ENCODE results near the gene SIGLEC9. TPM values are rescaled to one million over a fixed set of nuclear protein-coding genes. Genes with fewer than 3 reads are reported as not detected.

The SIGLEC9 gene
- total and polyA plus RNA-seq, 8 donors: 0.63 to 46.5 (median 1.4) TPM

- H3K27ac ChIP-seq: no peak overlapping the region
- H3K27me3 ChIP-seq: peaks cover 0 to 28% of the 10 kb centered on the region in 2 donors
- H3K4me1 ChIP-seq: no peaks in the 10 kb centered on the region
- intact Hi-C loops (cut with DNase I): no loop called here
- ATAC-seq (no peak), DNase-seq (no peak)
- no peak overlapping the region for H3K4me3 ChIP-seq
- TF ChIP-seq, protein P1, sequence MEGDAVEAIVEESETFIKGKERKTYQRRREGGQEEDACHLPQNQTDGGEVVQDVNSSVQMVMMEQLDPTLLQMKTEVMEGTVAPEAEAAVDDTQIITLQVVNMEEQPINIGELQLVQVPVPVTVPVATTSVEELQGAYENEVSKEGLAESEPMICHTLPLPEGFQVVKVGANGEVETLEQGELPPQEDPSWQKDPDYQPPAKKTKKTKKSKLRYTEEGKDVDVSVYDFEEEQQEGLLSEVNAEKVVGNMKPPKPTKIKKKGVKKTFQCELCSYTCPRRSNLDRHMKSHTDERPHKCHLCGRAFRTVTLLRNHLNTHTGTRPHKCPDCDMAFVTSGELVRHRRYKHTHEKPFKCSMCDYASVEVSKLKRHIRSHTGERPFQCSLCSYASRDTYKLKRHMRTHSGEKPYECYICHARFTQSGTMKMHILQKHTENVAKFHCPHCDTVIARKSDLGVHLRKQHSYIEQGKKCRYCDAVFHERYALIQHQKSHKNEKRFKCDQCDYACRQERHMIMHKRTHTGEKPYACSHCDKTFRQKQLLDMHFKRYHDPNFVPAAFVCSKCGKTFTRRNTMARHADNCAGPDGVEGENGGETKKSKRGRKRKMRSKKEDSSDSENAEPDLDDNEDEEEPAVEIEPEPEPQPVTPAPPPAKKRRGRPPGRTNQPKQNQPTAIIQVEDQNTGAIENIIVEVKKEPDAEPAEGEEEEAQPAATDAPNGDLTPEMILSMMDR (IDR thresholded peaks at IDR 0.05): no peak
- H3K36me3 ChIP-seq: no peaks in the 10 kb centered on the region
- H3K9me3 ChIP-seq: no peaks in the 10 kb centered on the region
These were observed 40.9 kb upstream of the SIGLEC9 start for GRCh38 chr19:51083783-51084182.

DNA sequence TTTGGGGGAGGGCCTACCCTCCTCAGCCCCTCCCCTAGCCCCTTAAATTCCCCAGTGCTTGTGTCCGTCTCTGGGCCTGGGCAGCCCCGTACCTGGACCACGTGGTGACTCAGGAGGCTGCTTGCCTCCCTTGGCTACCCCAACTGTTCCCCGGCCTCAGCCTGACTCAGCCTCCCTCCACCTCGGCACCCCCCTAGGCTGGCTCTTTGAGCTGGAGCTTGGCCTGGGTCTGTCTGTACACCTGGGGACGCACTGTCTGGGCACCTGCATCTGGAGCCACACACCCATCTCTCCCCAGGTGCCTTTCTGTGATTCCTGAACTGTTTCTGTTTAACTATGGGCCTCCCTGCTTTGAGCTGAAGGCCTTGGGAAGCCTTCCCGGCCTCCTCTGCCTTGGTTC lies 40.2 kb upstream of the SIGLEC9 start:
- no peaks in the 10 kb centered on the region for H3K4me1 ChIP-seq
- no peak overlapping the region for H3K4me3 ChIP-seq
- DNase-seq (no peak), ATAC-seq (no peak)
- H3K36me3 ChIP-seq: no peaks in the 10 kb centered on the region
- no peaks in the 10 kb centered on the region for H3K9me3 ChIP-seq
- H3K27me3 ChIP-seq: peaks cover 0 to 23% of the 10 kb centered on the region in 2 donors
- no peak overlapping the region for H3K27ac ChIP-seq
- intact Hi-C loops (cut with DNase I): no loop called here
- TF ChIP-seq, protein P1 (IDR thresholded peaks at IDR 0.05): no peak

DNA sequence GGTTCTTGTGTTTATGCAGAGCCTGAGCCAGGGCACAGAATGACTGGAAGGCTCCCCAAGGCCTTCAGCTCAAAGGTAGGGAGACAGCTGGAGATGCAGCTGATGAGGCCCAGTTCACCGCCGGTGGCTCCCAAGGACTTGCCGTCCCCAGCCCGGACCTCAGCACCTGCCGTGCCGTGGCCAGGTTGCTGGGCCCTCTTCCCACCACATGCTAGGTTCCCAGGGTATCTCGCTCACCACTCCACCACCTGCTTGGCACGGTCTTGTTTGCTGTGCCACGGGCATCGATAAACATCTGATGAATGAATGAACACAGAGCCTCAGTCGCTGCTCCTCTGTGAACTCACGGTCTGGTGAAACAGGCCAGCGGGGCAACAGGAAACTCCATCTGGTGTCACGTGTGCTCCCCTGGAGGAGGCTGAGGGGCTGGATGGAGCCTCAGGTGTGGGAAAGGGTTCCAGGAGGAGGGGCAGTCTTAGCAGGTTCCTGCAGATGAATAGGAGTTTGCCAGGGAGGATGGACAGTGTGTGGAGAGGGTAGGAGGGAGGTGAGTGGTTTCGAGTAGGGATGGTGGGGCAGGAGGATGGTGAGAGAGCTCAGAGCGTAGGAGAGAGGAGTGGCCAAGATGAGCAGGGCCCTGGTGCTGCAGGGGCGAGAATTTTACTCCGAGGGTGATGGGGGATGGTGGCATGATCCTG lies 38.4 kb upstream of the SIGLEC9 start:
- Histone ChIP-seq H3K9me3 (no peaks in the 10 kb centered on the region), H3K27me3 (peaks cover 0 to 20% of the 10 kb centered on the region in 2 donors), H3K4me3 (no peak overlapping the region), H3K36me3 (no peaks in the 10 kb centered on the region), H3K27ac (no peak overlapping the region), H3K4me1 (no peaks in the 10 kb centered on the region)
- DNase-seq (no peak), ATAC-seq (no peak)
- TF ChIP-seq, protein P1 (IDR thresholded peaks at IDR 0.05): no peak
- intact Hi-C loops (cut with DNase I): no loop called here

DNA sequence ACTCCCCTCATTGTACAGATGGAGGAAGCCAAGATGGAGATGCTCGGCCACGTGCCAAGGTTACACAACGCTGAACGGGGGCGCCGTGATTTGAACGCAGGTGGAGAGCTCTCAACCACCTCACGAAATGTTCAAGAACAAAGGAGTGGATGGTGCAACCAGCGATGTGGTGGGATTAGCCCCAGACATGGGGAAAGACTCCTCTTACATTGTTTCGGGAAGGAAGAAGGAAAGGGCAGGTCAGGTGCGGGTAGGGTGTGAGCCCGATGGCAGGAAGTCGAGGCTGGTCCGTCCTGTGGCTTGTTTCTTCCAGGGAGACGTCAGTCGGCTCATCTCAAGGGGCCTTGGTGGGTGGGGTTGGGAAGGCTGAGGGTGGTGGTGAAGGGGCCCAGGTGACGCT lies 34.9 kb upstream of the SIGLEC9 start:
- peaks cover 0 to 2% of the 10 kb centered on the region in 2 donors for H3K4me1 ChIP-seq
- TF ChIP-seq, protein P1 (IDR thresholded peaks at IDR 0.05): no peak
- H3K27me3 ChIP-seq: no peaks in the 10 kb centered on the region
- no peak for DNase-seq
- H3K9me3 ChIP-seq: no peaks in the 10 kb centered on the region
- no peak for ATAC-seq
- no peaks in the 10 kb centered on the region for H3K36me3 ChIP-seq
- no peak overlapping the region for H3K27ac ChIP-seq
- no peak overlapping the region for H3K4me3 ChIP-seq
- intact Hi-C loops (cut with DNase I): no loop called here

DNA sequence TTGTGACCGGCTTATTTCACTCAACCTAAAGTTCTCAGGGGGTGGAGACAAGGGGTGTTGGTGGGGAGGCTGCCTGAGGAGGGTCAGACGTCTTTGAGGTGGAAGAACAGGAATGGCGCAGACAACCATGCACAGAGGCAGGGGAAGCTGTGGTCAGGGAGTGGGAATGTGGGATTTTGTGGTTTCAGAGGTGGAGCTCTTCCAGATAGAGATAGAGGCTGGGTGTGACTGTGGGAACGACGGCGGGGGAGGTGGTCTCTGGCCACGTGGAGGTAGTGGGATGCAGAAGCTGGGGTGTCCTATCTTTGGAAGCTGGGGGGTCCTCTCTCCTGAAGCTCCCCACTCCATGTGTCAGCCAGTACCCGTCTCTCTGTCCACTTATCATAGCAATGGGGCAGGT lies 34.2 kb upstream of the SIGLEC9 start:
- Histone ChIP-seq H3K9me3 (no peaks in the 10 kb centered on the region), H3K27me3 (no peaks in the 10 kb centered on the region), H3K4me1 (peaks cover 0 to 5% of the 10 kb centered on the region in 2 donors), H3K36me3 (no peaks in the 10 kb centered on the region), H3K4me3 (no peak overlapping the region), H3K27ac (no peak overlapping the region)
- intact Hi-C loops (cut with DNase I): no loop called here
- TF ChIP-seq, protein P1 (IDR thresholded peaks at IDR 0.05): no peak
- DNase-seq (no peak), ATAC-seq (no peak)

All from left lung (tissue), 10 donors.